GM19099 (cell line): ENCODE data around the gene GALNT10.

Source experiments
- POLR2A ChIP-seq: IDR thresholded peaks from 3 replicates; pipeline ENCODE4 v1.6.1; 2011; ENCODE audit warnings: low read depth; ENCODE audit not compliant: insufficient read length; ENCODE audit errors: extremely low read depth

Gene GALNT10

GRCh38 chr5:154274828-154275185 lies 84.3 kb downstream of the GALNT10 start:
- no peak for TF ChIP-seq POLR2A

DNA sequence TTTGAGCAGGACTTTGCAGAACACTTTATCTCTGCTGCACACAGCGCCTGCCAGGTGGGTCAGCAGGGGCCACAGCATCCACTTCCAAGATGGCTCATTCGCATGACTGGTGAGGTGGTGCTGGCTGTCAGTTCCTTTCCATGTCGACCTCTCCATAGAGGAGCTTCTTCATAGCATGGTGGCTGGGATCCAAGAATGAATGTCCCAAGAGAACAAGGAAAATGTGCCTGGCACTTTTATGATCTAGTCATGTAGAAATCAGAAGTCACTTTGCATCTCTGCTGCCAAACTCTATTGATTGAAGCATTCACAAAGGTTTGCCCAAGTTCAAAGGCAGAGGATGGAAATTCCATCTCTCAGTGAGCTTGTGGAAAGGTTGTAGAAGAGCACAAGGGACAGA lies 85.0 kb downstream of the GALNT10 start:
- no peak for TF ChIP-seq POLR2A

- TF ChIP-seq POLR2A = no peak
These were observed 85.9 kb downstream of the GALNT10 start for GRCh38 chr5:154276261-154276972.

DNA sequence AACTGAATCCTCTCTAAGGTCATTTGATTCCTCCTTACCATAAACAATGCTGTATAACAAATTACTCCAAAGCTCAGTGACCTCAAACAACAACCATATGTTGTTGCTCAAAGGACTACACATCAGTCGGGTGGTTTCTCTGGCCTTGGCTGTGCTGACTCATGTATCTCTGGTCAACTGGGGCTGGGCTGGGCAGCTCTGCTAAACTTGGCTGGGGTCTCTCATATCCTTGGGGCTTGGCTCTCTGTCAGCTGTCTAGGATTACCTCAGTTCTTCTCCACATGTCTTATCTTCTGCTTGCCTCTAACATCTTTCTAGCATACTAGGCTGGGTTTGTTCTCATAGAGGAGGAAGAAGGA lies 86.4 kb downstream of the GALNT10 start:
- no peak for TF ChIP-seq POLR2A

- no peak for TF ChIP-seq POLR2A
These were observed 87.0 kb downstream of the GALNT10 start for GRCh38 chr5:154277499-154277898.

DNA sequence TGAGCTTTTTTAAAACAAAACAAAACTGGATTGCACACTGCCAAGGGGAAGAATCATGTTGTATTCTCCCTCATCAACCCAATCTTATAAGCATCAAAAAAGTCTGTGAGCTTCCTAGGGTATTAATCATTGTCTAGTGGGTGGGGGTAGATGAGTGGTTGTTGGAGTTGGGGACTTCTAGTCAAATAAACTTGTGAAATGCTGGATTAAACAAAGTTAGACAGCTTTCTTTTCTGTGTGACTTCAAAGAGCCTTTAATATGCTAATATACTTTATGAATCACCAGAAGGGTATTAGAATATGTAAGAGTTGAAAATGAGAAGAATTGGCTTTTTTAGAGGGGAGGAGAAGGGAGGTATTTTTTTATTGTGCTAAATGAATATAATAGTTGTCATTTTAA lies 87.7 kb downstream of the GALNT10 start:
- TF ChIP-seq POLR2A = no peak

DNA sequence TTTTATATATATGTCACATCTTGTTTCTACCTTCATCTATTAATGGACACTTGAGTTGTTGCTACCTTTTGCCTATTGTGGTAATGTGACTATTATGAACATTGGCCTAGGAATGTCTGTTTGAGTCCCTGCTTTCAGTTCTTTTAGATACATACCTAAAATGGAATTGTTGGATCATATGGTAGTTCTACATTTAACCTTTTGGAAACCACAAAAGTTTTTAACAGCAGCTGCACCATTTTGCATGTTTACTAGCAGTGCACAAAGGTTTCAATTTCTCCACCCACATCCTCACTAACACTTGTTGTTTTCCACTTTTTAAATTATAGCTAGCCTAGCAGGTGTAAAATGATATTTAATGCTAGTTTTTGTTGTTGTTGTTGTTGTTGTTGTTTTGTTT lies 88.4 kb downstream of the GALNT10 start:
- TF ChIP-seq POLR2A = no peak

GRCh38 chr5:154284433-154284832 lies 93.9 kb downstream of the GALNT10 start:
- no peak for TF ChIP-seq POLR2A

GRCh38 chr5:154285661-154286408 lies 95.3 kb downstream of the GALNT10 start:
- TF ChIP-seq POLR2A = no peak

- TF ChIP-seq POLR2A = no peak
These were observed 96.0 kb downstream of the GALNT10 start for GRCh38 chr5:154286557-154286956.

- TF ChIP-seq POLR2A = no peak
These were observed 96.6 kb downstream of the GALNT10 start for GRCh38 chr5:154287136-154287535.

- TF ChIP-seq POLR2A = no peak
These were observed 97.6 kb downstream of the GALNT10 start for GRCh38 chr5:154288145-154288544.

- no peak for TF ChIP-seq POLR2A
These were observed 101.4 kb downstream of the GALNT10 start for GRCh38 chr5:154291917-154292316.

GRCh38 chr5:154293219-154293618 lies 102.7 kb downstream of the GALNT10 start:
- TF ChIP-seq POLR2A = no peak

DNA sequence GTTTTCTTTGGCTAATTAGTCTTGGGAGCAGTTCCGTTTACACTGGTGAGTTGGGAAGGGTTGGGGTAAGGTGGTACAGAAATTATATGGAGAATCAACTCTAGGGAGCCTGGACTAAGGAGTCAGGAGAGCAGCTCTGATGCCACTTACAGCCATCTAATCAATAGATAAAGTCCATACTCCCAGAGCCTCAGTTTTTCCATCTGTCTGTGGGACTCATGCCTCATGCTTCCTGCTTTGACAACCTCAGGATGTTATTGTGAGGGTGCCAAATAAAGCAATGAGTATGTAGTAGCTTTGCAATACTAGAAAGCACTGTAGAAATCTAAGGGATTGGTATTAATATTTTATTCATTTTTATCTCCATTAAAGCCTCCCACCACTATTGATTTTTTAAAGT lies 105.0 kb downstream of the GALNT10 start:
- no peak for TF ChIP-seq POLR2A

GRCh38 chr5:154296525-154297159 lies 106.1 kb downstream of the GALNT10 start:
- no peak for TF ChIP-seq POLR2A

DNA sequence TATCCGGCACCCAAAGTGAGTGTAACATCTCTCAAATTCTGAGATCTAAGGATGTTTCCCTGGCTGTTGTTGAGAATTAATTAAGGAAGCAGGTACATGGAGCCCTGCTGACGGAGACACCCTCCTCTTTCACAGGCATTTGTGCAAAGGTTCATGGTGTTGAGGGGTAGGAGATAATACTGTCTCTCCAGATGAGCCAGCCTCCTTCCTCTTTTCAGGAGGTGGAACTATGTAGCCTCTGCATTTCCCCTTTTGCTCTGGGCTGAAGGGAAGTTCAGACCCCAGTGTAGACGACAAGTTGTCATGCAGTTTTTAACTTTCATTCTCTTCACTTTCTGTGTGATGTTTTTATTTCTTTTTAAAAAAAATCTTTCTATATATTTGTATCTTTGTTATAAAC lies 107.5 kb downstream of the GALNT10 start:
- TF ChIP-seq POLR2A = no peak
